NOMO-1 treated with DMSO at 0.1 percent for 48 hours (cell line): ENCODE results near the gene TACC2.
"Not testable (repeated sequence)": the region's sequence is repeated elsewhere in the genome, so short reads cannot be mapped to it uniquely, and the experiment has no call there.

Source experiments
- DNase-seq: peaks from one replicate; lab custom pipeline; 2025; ENCODE audit not compliant: unreplicated experiment; lab: John Stamatoyannopoulos, UW

The TACC2 gene

DNA sequence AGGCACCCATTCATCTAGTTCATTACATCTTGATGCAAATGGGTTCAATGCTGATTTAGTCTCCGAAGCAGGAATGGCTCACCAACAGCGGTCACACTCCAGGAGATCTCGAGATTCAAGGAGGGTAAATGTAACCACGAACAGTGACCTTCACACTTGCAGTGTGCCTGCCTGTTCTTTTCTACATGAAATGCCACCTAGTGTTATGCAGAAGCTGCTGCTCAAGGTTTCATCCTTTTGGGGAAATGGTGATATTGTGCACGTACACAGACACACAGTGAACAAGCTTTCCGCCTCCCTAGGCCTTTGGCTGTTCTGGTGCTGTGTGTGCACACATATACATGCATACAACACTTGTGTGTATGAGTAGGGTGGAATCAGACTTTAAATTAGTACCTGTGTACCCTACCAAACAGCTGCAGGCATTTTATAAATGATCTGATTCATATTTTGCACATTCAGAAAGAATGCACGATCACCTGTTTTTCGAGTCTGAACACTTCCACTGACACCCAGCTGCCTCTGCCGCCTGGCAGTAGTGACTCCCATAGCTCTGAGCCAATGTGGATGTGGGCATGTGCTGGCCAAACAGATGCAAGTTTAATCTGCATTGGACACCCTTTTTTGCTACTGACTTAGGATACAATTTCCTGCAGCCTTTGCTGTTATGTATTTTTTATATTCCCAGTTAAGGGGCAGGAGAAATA, 100.5 kb downstream of the TACC2 start:
- no peak for DNase-seq

DNA sequence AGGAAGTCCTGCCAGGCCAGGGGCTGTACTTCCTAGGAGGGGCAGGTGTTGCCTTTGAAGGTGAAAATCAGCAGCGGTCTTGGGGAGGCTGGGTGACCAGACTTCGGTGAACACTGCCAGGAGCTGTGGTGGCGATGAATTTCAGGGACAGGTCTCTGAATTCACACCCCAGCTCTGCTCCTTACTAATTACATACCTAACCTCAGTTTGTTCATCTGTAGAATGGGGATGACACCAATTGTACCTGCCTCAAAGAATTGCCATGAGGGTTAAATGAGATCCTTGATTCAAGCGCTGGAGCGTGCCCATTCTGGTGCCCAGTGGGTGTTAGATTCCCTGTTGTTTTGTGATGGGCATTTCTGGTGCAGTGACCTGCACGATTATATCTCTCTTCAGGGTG, 102.8 kb downstream of the TACC2 start:
- DNase-seq, result no peak

DNA sequence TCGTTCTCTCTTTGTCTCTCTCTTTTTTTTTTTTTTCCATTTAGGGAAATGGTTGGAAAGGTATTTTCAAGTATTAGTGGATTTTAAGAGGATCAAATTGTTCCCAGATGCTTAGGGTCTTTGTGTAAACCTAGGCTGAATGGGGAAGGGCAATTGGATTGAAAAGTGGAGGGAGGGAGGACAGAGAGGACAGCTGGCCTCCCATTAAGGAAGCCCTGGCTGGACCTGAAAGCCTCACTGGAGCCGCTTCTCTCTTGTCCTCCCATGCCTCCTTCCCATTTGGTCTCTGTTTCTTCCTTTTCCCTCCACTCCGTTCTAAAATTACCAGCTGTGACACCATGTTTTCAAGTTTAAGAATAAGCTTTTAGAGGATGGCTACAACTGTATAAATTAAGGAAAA, 104.1 kb downstream of the TACC2 start:
- no peak for DNase-seq

DNA sequence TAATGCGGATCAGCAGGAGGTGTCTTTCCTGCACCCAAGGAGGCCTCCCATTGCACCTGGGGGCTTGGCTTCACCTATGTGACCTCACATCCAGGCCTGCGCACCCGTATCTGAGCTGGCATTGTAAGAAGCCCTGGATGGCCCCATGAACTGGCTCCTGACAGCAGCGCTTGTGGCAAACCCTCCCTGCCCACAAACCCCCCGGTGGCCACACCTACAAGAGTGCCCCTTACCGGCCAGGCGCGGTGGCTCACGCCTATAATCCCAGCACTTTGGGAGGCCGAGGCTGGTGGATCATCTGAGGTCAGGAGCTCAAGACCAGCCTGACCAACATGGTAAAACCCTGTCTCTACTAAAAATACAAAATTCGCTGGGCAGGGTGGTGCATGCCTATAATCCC, 107.2 kb downstream of the TACC2 start:
- not testable (repeated sequence) for DNase-seq

DNA sequence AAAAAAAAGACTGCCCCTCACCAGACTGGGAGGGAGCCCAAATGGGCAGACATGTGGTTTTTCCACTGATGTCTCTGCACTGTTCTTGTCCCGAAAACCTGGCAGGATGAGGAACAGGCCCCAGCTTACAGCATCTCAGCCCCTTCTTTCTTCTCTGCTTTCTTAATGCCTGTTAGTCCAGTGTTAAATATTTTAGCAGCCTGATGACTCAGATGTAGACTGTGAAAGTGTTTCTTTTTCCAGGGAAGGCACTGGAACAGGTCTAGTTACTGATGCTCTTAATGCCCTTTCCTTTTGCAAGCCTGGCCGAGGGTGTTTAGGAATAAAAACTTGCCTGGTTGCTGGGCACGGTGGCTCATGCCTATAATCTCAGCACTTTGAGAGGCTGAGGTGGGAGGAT, 107.7 kb downstream of the TACC2 start:
- DNase-seq, result no peak

DNA sequence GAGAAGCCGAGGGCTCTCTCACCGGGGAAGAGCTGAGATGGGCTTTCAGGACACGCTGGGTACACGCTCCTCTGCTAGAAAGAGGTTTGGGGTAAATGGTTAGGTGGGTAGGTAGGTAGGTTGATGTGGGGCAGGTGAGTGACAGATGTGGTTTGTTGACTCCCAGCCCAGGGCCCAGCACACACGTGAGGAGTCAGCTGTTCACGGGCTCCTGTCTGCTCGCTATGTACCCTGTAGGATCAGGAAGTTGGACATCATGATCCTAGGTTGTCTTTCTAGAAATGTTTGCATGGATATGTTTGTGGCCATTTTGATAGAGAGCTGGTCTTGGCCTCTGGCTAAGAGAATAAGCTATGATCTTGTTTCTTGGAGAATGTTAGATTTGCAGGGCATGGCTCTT, 109.0 kb downstream of the TACC2 start:
- DNase-seq, result no peak

DNA sequence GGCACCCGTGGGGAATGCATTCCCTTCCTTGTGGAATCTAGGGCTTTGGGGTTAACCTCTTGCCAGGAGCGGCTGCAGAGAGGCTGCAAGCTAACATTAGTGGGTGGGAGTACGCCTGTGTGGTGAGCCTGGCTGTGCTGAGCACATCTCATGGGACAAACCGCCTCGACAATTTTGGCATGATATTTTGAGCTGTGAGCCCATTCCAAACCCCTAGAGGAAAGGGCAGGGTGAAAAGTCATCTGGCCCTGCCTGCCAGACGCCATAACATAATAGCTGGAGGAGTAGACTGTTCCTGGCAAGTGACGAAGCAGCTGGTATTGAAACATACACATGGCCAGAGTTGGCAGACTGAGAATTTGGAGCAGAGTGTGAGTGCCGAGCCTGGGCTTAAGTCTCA, 110.0 kb downstream of the TACC2 start:
- DNase-seq, result no peak

DNA sequence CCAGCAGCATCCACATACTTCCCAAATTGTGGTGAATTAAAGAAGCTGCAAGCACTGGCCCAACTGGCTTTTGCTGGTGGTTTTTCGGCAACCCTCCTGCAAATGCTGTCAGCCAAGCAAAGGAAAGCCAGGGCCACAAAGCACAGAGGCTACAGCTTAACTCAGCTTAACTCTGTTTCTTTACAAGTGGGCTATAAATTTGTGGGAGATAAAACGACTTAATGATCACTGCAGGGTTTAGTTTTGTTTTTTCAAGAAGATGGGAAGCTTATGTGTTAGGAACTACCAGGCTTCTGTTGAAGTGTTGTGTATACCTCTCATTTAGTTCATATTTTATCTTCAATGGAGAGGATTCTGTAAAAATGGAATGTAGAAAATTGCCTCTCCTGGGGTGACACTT, 110.6 kb downstream of the TACC2 start:
- no peak for DNase-seq

DNA sequence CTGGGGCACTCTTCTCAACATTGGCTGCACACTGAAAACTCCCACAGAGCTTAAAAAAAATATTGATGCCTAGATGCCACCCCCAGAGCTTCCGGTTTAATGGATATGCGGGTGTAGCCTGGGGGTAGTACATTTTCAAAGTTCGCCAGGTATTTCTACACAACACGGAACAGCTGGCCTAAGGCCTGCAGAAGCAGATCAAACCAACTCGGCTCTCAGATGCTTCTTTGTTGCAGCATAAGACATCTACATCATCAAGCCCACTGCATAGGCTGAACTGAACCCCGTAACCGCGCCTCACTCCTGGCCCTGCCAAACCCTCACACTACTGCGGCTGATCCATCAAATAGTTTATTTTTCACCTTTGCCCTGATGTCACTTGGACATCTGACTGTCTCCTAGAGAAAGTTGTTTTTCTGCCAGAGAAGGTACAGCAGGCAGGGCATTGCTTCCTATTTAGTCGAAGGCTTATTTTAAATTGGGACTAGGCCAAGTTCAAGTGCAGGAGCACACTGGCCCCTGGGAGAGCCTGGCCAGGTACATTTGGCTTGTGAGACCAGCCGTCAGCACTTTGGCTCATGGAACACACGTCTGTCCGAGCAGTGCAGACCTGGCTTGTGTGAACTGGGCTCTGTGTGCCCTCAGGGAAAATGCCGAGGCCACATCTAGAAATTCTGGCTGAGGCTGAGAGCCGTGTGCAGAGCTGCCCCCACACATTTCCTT, 113.3 kb downstream of the TACC2 start:
- DNase-seq, result no peak

DNA sequence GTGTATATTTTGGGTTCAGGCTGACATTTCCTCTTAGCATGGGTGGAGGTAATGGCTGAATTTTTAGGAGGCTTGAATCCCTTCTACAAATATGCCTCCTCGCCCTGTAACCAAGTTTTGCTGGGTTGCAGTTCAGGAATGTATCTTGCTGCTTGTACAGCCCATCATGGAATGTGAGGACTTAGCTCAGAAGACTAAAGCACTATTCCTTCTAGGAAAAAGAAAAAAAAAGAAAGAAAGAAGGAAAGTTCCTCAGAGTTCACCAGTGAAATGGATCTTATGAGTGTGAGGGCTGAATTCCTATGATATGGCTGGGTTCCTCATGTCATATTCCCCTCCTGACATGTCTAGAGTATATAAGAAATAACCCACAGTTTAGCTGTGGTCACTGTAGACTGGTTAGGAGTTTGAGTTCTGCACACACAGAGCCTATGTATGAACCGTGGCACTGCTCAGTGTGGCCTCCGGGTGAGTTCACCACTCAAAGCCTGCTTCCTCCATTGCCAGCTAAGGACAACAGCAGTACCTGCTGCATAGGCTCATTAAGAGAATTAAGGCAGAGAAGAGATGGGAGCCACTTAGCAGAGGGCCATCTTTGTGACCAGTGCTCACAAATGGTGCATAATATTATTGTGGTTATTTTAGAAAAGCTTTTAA, 114.0 kb downstream of the TACC2 start:
- no peak for DNase-seq

DNA sequence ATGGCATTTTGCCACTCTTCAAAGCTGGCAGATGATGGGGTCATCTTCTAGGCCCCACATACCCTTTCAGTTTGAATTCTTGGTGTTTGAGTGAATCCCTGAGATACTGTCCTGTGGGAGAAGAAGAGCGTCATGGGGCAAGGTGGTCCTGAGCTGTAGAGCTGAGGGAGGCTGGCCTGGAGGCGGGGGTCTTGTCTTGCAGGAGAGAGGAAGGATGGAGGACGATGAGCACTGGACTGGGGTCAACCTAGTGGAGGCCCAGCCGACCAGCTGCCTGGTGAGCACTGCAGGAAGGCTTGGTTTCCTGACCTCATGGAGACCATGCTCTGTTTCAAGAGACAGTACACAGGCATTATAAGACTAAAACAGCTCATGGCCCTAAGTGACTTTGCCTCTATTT, 114.6 kb downstream of the TACC2 start:
- no peak for DNase-seq

DNA sequence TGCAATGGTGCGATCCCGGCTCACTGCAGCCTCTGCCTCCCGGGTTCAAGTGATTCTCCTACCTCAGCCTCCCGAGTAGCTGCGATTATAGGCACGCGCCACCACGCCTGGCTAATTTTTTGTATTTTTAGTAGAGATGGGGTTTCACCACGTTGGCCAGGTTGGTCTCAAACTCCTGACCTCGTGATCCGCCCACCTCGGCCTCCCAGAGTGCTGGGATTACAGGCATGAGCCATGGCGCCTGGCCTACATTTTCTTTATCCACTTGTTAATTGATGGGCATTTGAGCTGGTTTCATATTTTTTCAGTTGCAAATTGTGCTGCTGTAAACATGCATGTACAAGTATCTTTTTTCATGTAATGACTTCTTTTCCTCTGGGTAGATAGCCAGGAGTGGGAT, 119.8 kb downstream of the TACC2 start:
- not testable (repeated sequence) for DNase-seq

DNA sequence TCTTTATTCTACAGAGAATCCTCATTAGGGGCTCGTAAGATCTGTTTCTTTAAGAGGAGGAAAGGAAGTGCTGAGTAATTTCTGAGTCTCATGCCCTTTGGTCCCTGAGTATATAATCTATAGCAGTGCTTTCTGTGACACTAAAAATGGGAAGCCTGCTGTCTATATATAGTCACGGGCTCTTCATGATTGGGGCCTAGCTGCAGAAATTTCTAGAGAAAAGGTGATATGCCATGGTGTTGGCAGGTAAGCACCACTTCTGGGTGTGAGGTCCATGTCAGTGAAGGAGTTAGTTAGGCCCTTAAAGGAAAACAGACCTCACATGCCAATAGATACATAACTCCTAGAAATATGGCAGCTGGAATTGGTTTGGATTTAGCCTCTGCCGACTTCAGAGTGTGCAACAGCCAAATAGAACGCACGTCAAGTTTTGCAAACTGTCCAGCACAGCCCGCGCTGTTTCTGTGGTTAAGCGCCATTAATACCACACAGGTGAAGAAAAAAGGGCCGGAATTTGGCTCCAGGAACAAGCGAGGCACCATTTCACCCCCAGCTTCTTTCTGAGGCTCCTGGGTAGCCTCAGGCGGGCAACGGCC, 123.2 kb downstream of the TACC2 start:
- peak; percentile 78 for DNase-seq

DNA sequence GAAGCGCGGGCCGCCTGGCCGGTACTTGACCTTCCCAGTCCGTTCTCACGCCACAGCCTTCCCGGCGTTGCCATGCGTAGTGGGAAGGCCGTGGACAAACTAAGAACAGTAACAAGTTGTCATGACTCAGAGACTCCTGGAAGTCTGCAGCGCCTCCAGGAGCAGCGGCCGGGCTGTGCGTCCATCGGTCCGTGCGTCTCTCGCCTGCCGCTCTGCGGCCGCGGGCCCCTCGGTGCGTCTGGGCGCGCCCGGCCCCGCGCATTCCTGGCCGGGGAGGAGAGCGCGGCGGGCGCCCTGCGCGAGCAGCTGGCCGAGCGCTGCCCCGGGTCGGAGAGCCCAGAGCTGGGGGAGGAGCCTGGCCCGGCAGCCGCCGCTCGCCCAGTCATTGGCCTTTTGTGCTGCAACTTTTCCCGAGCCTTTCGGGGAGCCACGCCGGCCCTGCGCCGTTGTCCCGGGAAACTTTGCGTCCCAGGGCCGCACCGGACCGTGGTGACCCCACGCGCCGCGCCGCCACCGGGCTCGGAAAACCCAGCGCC, 123.7 kb downstream of the TACC2 start:
- peak; percentile 55 for DNase-seq

DNA sequence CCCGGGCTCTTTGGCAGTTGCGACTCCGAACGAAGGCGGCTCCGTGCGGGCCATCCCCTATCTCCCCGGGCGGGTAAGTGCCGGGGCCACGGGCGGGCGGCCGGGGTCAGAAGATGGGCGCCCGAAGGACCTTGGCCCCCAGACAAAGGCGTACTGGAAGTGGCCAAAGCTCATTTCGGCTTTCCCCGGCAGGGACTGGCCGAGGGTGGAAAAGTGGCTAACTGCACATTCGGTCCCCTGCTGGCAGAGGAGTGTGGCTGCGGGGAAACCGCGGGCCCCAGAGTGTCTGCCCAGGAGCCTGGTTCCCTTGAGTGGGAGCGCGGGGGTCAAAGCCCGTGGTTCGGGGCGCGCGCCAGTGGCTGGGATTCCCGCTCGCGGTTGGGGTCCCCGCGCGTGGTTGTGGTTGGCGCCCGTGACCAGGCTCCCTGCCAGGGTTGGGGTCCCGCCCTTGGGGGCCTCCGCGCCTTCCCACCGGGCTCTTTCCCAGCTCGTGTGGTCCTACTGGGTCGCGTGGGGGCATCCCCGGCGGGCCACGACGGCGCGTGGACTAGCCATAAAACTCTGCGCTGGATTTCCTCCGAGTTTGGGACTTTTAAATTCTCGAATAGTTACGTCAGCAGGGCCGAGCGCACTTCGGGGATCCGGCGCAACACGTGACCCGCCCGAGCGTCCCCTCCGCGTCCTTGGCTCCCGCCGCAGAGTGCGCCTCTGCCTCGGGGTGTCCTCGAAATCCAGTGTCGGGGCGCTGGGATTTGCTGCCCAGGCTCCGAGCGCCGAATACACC, 124.4 kb downstream of the TACC2 start:
- DNase-seq, result peak; percentile 59

DNA sequence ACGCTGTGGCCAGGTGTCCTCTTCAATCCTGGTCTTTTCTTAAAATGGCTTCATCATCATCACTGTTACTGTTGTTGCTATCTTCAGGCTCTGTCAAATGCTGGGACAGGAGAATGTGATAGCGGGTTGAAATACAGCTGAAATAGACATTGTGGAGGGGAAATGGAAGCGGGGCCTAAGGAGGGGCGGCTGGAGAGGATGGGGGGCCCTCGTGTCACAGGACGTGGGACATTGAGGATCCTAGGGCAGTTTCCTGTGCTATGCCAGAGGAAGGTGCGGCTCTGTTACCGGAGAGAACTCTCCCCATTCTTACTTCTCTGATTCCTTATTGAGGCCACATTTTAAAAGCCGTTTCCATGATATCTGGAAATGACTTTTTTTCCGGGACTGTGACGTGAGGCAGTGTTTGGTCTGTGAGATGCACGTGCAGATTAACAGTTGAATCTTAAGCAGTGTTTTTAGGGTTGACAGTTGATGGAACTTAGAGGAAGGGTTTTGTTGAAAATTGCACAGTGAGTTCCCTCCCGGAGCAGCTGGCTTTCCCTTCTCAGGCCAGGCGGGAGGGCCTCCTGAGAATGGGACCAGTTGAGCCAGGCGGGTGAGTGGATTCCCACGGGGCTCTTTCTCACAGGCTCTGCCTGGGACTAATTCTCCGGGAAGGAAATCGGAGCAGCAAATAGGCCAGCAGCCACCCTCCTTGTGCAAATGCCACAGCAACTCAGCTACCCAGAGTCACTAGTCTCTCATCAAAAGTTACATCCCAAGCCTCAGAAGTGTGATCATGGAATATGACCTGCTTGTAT, 125.2 kb downstream of the TACC2 start:
- no peak for DNase-seq

DNA sequence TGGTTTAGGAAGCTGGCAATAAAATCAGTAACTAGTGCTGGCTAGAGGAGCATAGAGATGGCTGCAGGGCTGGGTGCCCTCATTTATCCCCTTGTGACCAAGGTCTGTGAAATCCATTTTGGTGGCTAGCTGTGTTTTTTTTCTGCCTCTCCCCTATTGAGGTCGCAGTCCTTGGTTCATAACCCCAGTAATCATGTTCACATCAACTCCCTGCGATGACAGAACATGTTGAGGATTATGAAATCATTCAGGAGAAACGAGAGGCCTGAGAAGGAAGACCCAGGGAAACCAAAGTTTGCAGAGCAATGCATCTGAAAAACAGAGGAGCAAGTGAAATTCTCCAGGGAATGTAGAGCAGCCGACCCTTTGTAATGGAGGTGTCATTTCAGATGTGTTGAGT, 126.9 kb downstream of the TACC2 start:
- DNase-seq, result no peak

DNA sequence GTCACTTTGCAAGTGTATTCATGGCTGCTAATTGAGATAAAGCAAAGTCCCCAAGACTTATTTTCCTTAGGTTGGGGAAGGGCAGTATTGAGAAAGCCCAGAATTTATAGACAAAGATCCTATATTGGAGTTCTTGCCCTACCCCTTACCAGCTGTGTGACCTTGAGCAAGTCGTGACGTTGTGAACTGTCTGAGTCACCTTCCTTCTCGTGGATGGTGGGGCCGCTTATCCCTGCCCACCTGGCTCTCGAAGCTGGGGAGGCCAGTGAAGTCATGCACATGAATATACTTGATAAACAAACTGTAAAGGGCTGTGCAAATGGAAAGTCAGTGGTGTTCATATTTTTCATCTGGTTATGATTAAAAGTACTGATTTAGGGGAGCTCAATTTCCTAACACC, 127.4 kb downstream of the TACC2 start:
- DNase-seq, result peak; percentile 17

DNA sequence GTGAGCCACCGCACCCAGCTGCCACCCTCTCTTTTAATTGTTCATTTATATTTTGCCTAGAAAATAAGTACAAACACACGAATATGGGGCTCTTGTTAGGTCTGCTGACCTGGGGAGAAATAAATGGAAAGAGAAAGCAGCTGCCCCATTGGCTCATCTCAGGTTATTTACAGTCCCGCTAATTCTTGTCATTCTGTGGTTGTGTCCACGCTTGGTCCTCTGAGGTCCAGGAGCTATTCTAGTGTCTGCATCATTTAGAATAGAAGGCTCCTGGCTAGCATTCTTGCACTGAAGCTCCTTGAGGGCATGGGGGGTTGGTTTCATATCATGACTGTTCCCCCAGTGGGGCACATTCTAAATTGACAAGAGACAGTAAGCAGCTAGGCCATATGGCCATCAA, 128.5 kb downstream of the TACC2 start:
- no peak for DNase-seq
